NCI-H1694 treated with DMSO at 0.1 percent for 48 hours (cell line): Measurements from ENCODE around the gene CCDC30.

Experiments
- DNase-seq: peaks from one replicate; lab custom pipeline; 2025; lab: John Stamatoyannopoulos, UW

CCDC30 gene

DNA sequence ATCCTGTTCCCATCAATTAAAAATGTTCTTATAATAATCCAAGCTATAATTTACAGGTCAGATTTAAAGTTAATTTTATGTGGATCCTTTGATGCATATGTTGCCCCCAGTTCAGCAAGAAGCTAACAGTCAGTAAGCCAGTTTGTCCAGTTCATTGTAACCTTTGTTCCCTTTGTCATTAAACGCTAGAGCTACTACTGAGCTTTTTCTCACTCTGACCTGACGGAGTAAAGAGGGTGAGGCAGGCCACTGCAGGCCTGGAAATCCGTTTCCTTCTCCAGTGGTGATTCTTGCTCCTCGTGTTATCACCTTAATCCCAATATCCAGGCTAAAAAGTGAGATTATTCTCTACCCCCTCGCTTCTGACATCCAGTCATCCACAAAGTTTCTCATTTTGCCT, 229.4 kb downstream of the CCDC30 start:
- DNase-seq = no peak

DNA sequence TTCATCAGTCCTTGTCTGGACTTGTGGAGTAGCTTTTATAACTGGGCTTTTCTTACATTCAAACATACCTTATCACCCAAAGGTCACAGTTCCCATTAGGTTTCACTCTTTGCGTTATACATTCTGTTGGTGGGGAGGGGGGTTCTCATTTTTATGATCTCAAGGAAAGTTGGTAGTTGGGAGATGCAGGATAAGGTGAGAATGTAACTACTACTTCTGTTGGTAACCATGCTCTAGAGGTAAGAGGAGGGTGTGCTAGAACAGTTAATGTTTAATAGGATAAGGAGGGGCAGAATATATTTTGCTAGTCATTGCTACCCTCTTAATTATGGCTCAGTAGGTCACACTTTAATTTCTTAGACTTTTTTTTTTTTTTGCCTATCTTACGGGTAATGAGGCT, 229.8 kb downstream of the CCDC30 start:
- no peak for DNase-seq

DNA sequence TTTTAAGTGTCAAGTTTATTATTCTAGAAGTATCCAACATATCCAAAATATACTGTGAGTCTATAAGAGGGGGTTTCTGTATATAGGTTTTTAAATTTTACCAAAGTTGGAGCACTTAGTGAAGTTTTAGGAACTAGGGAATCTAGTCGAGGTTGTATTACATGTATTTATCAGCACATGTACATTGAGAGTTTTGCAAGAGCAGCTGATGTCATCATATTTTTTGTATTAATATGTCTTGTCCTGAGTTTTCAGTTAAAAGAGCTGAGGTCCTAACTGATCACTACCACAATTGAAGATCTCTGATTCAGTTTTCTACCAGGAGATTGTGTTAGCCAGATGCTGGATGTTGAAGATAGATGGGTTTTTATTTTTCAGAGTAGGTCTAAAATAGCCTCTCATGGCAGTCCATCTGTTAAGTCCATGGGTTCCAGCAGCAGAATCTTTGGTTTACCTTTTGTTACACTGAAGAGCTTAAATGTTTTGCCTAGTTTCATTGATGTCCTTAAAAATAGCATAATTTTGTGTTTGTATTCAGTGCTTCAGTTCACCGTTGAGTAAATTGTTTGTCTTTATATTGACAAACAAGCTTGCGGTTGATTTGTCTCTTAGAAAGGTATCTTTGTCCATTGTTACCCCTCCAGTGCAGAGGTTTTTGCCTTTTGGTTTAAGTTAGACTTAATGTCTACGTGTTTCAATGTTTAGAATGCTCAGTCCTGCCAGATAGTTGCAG, 235.2 kb downstream of the CCDC30 start:
- no peak for DNase-seq

DNA sequence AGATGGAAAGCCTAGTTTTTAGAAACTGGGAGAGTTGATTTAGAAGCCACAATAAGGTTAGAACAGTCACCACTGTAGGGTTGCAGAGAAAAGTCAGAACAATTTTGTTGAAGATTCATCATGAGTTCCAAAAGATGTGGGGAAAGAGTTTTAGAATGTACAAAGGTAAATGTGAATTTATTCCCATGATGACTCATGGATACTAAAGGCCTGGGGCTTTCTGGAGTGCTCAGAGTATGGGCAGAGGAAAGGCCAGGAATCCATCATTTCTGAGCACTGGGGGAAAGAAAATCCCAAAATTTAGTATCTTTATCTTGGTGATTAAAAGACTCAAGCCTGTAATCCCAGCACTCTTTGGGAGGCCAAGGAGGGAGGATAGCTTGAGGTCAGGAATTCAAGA, 236.9 kb downstream of the CCDC30 start:
- DNase-seq = no peak

DNA sequence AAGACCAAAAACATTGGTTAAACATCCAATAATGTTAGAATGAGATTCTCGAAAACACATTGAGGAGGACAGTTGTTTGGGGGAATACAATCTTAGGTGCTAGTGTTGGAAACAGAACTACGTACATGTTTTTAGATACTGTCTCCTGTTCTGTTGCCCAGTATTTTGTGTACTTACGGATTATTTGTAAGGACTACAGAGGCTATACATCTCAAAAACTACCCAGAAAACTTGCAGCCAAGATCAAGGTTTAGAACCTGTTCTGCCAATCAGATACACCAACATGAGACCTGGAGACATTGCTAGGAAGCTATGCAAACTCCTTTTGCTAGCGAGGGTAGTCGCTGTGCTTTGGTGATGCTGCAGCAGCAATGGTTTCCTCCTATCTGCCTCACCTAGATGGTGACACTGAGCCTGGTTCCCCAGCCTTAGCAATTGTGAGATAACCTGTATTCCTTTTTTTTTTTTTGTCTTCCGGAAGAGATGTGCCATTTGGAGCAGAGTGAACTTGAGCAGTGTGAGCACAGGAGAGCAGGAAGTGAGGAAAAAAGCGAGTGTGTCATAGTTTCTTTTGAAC, 240.9 kb downstream of the CCDC30 start:
- DNase-seq = no peak
